Stimulated activated naive CD8-positive, alpha-beta T cell treated with anti-CD3 and anti-CD28 coated beads, Interleukin-15, Interleukin-2, amounts not matched to agents 100 ng/mL and 50 ng/mL, for 24 hours (primary cell): ENCODE results near the gene BDKRB2.

Source experiments
- H3K27ac Mint-ChIP-seq: one replicate; pipeline ENCODE4 v1.8.0; 2021; ENCODE audit warnings: mild to moderate bottlenecking, mixed read lengths
- H3K27me3 Mint-ChIP-seq: one replicate; pipeline ENCODE4 v1.8.0; 2021; ENCODE audit warnings: mixed read lengths
- H3K36me3 Mint-ChIP-seq: one replicate; pipeline ENCODE4 v1.8.0; 2021; ENCODE audit warnings: low read depth, mixed read lengths
- H3K4me1 Mint-ChIP-seq: one replicate; pipeline ENCODE4 v1.8.0; 2021; ENCODE audit warnings: low read depth, mixed read lengths
- H3K4me3 Mint-ChIP-seq: one replicate; pipeline ENCODE4 v1.8.0; 2021; ENCODE audit warnings: mild to moderate bottlenecking, mixed read lengths
- H3K9me3 Mint-ChIP-seq: one replicate; pipeline ENCODE4 v1.8.0; 2021; ENCODE audit warnings: mixed read lengths

BDKRB2 gene

GRCh38 chr14:96202441-96203094 lies 2.1 kb upstream of the BDKRB2 start:
- Mint-ChIP-seq H3K27me3 (peaks cover 37% of the 10 kb centered on the region), H3K9me3 (no peaks in the 10 kb centered on the region), H3K4me3 (no peak overlapping the region), H3K27ac (no peak overlapping the region), H3K4me1 (peaks cover 14% of the 10 kb centered on the region), H3K36me3 (no peaks in the 10 kb centered on the region)

GRCh38 chr14:96203116-96203515 lies 1.5 kb upstream of the BDKRB2 start:
- Mint-ChIP-seq H3K27ac (no peak overlapping the region), H3K9me3 (no peaks in the 10 kb centered on the region), H3K27me3 (peaks cover 38% of the 10 kb centered on the region), H3K4me3 (no peak overlapping the region), H3K36me3 (no peaks in the 10 kb centered on the region), H3K4me1 (peaks cover 14% of the 10 kb centered on the region)

DNA sequence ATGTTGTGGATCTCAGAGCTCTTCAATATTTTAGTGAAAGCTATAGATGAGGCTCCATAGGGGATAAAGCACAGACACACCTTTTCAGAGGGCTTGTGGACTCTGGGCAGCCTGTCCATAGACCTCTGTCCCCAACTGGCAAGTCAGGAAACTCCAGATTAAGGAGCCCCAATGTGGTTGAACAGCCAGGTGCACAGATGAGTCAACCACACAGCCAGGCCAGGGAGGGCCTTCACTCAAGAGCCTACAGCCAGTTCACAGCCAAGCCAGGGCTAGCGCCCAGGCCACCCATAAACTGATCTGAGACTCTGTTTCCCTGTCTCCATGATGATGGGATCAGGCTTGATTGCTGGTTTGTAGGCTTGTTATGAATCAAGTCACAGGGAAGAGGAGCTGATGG lies 1.0 kb upstream of the BDKRB2 start:
- Mint-ChIP-seq H3K27ac (no peak overlapping the region), H3K4me1 (peaks cover 8% of the 10 kb centered on the region), H3K36me3 (no peaks in the 10 kb centered on the region), H3K4me3 (no peak overlapping the region), H3K9me3 (no peaks in the 10 kb centered on the region), H3K27me3 (peaks cover 38% of the 10 kb centered on the region)

GRCh38 chr14:96205059-96205977 lies 679 bp downstream of the BDKRB2 start:
- Mint-ChIP-seq H3K4me1 (peaks cover 5% of the 10 kb centered on the region), H3K27me3 (peaks cover 45% of the 10 kb centered on the region), H3K4me3 (no peak overlapping the region), H3K36me3 (no peaks in the 10 kb centered on the region), H3K27ac (no peak overlapping the region), H3K9me3 (no peaks in the 10 kb centered on the region)

DNA sequence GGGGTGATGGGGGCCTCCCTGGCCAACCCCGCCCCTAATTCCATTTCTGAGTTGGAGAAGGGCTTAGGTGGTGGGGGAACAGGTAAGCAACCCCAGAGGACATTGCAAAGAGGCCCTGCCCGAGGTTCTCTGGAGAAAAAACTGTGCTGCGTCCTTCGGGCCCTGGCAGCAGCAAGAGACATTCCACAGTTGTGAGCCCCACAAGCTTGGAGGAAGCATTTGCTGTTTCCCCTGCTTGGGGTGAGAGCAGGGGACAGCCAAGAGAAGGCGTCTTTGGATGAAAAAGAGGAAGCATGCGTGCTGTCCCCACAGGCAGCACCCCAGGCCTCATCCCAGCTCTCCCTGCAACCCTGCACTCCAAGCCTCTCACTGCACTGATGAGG lies 1.3 kb downstream of the BDKRB2 start:
- Mint-ChIP-seq H3K4me3 (no peak overlapping the region), H3K27me3 (peaks cover 45% of the 10 kb centered on the region), H3K27ac (no peak overlapping the region)

DNA sequence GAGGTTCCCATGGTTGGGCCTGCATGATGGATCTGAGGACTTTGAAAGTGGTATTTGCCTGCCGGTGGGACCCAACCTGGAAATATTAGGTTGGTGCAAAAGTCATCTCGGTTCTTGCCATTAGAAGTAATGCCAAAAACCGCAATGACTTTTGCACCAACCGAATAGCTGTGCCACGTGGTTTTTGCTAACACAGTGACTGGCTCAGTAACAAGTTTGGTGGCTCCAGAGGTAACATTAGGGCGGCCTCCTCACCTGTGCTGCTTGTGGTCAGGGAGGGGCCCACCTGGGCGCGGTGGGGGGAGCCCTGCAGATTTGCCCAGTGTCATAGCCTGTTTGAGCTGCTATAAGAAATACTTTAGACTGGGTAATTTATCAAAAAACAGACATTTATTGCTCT lies 1.8 kb downstream of the BDKRB2 start:
- Mint-ChIP-seq H3K36me3 (no peaks in the 10 kb centered on the region), H3K4me3 (no peak overlapping the region), H3K4me1 (peaks cover 5% of the 10 kb centered on the region), H3K9me3 (no peaks in the 10 kb centered on the region), H3K27ac (no peak overlapping the region), H3K27me3 (peaks cover 45% of the 10 kb centered on the region)

More for the DNA sequence above, 1.3 kb downstream of the BDKRB2 start:
- Mint-ChIP-seq H3K36me3 (no peaks in the 10 kb centered on the region), H3K4me1 (peaks cover 5% of the 10 kb centered on the region), H3K9me3 (no peaks in the 10 kb centered on the region)

DNA sequence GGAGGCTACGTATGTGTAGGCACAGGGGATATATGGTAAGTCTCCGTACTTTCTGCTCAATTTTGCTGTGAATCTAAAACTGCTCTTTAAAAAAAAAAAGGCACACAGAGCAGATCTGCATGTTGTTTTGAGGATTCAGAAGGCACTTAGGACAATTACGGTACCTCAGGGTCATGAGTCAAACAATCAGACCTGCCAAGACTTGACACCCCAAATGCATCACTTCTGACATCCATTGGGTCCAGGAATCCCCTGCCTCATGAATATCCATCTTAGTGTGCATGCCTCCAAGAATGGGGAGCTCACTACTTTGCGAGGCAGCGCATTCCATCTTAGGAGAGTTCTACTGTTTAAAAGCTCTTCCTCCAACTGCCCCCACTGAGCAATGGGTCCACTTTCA lies 3.0 kb downstream of the BDKRB2 start:
- H3K27ac Mint-ChIP-seq = no peak overlapping the region
- H3K36me3 Mint-ChIP-seq = no peaks in the 10 kb centered on the region
- peaks cover 4% of the 10 kb centered on the region for H3K9me3 Mint-ChIP-seq
- peaks cover 5% of the 10 kb centered on the region for H3K4me1 Mint-ChIP-seq
- peaks cover 43% of the 10 kb centered on the region for H3K27me3 Mint-ChIP-seq
- H3K4me3 Mint-ChIP-seq = no peak overlapping the region

GRCh38 chr14:96208739-96209138 lies 4.1 kb downstream of the BDKRB2 start:
- H3K27ac Mint-ChIP-seq = no peak overlapping the region
- H3K4me3 Mint-ChIP-seq = no peak overlapping the region
- peaks cover 32% of the 10 kb centered on the region for H3K27me3 Mint-ChIP-seq
- no peaks in the 10 kb centered on the region for H3K36me3 Mint-ChIP-seq
- H3K9me3 Mint-ChIP-seq = peaks cover 4% of the 10 kb centered on the region
- peaks cover 5% of the 10 kb centered on the region for H3K4me1 Mint-ChIP-seq

DNA sequence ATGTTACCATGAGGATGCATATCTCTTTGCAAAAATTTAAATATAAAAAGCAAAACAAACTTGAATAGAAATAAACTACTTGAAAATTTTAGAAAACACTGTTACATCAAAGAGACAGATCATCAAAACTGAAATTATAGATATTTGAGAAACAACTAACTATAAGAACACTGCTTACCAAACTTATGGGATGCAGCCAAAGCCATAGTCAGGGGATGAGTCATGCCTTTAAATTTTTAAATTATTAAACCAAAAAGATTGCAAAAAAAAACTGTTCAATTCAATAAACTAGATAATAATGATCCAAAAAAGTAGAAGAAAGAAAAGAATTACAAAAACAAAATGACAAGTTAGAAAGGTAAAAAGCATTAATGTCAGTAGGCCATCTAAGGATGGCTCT lies 7.5 kb downstream of the BDKRB2 start:
- Mint-ChIP-seq H3K9me3 (peaks cover 4% of the 10 kb centered on the region), H3K27ac (no peak overlapping the region), H3K36me3 (no peaks in the 10 kb centered on the region), H3K4me3 (no peak overlapping the region), H3K27me3 (peaks cover 18% of the 10 kb centered on the region), H3K4me1 (no peaks in the 10 kb centered on the region)

GRCh38 chr14:96212896-96213295 lies 8.3 kb downstream of the BDKRB2 start:
- Mint-ChIP-seq H3K36me3 (no peaks in the 10 kb centered on the region), H3K4me1 (no peaks in the 10 kb centered on the region), H3K27me3 (peaks cover 13% of the 10 kb centered on the region), H3K27ac (no peak overlapping the region), H3K9me3 (peaks cover 4% of the 10 kb centered on the region), H3K4me3 (no peak overlapping the region)

GRCh38 chr14:96213871-96214465 lies 9.3 kb downstream of the BDKRB2 start:
- no peaks in the 10 kb centered on the region for H3K36me3 Mint-ChIP-seq
- H3K27me3 Mint-ChIP-seq = peaks cover 10% of the 10 kb centered on the region
- H3K4me3 Mint-ChIP-seq = no peak overlapping the region
- no peak overlapping the region for H3K27ac Mint-ChIP-seq
- peaks cover 4% of the 10 kb centered on the region for H3K9me3 Mint-ChIP-seq
- H3K4me1 Mint-ChIP-seq = no peaks in the 10 kb centered on the region

GRCh38 chr14:96214793-96215192 lies 10.2 kb downstream of the BDKRB2 start:
- Mint-ChIP-seq H3K4me1 (no peaks in the 10 kb centered on the region), H3K9me3 (peaks cover 4% of the 10 kb centered on the region), H3K27ac (no peak overlapping the region), H3K27me3 (peaks cover 9% of the 10 kb centered on the region), H3K4me3 (no peak overlapping the region), H3K36me3 (no peaks in the 10 kb centered on the region)

GRCh38 chr14:96215452-96216244 lies 11.0 kb downstream of the BDKRB2 start:
- H3K27me3 Mint-ChIP-seq = peaks cover 9% of the 10 kb centered on the region
- H3K4me3 Mint-ChIP-seq = no peak overlapping the region
- no peaks in the 10 kb centered on the region for H3K4me1 Mint-ChIP-seq
- H3K36me3 Mint-ChIP-seq = no peaks in the 10 kb centered on the region
- peaks cover 4% of the 10 kb centered on the region for H3K9me3 Mint-ChIP-seq
- H3K27ac Mint-ChIP-seq = no peak overlapping the region

- no peak overlapping the region for H3K4me3 Mint-ChIP-seq
- no peaks in the 10 kb centered on the region for H3K36me3 Mint-ChIP-seq
- peaks cover 4% of the 10 kb centered on the region for H3K9me3 Mint-ChIP-seq
- peaks cover 9% of the 10 kb centered on the region for H3K27me3 Mint-ChIP-seq
- no peak overlapping the region for H3K27ac Mint-ChIP-seq
- H3K4me1 Mint-ChIP-seq = no peaks in the 10 kb centered on the region
These were observed 12.0 kb downstream of the BDKRB2 start for GRCh38 chr14:96216627-96217026.
